H1 (cell line): ENCODE data around the gene TAF12. TPM values are rescaled to one million over a fixed set of nuclear protein-coding genes. Genes with fewer than 3 reads are reported as not detected.

Experiments
- ASH2L ChIP-seq: fragments of 200-600, 300-600 bp; sonication (generic); IDR thresholded peaks from one replicate; pipeline ENCODE4 v1.7.1; 2017; ENCODE audit warnings: low read length
- EZH2 ChIP-seq: fragments of 200-600 bp; sonication (generic); IDR thresholded peaks from 2 replicates; pipeline ENCODE4 v1.7.1; 2012; ENCODE audit warnings: low read depth, mild to moderate bottlenecking, moderate library complexity, low read length, inconsistent platforms; ENCODE audit not compliant: severe bottlenecking
- HDAC2 ChIP-seq, 2 experiments: fragments of 300-600 bp in 1 of 2; sonication (generic) in 1 of 2; IDR thresholded peaks; 2 replicates each; pipeline ENCODE4 v1.6.1; 2011 to 2012; ENCODE audit warnings: low read depth in 2 of 2, low read length in 2 of 2, mild to moderate bottlenecking in 2 of 2, moderate library complexity in 2 of 2, borderline replicate concordance in 1 of 2, inconsistent platforms in 1 of 2
- KDM4A ChIP-seq: IDR thresholded peaks from one replicate; pipeline ENCODE4 v1.7.1; 2012; ENCODE audit warnings: low read depth, mild to moderate bottlenecking, moderate library complexity, low read length, inconsistent platforms; ENCODE audit not compliant: severe bottlenecking
- polyA plus RNA-seq, 7 experiments: library from polyadenylated mRNA; depleted of rRNA in 3 of 7; stranded (reverse) in 5 of 7; unstranded in 2 of 7; fragments of >200 nt in 5 of 7; fragments of 200-250 nt in 2 of 7; gene quantifications; 1 replicate in 5 of 7; 2 replicates in 1 of 7; 4 replicates in 1 of 7; pipeline versions ENCODE4 v1.2.1 to v1.2.3, GENCODE V29; 2011 to 2013; ENCODE audit warnings: missing spikeins in 2 of 7, mixed read lengths in 2 of 7
- total RNA-seq: library from RNA; stranded (reverse); fragmentation: NEBNext Ultra II Directional; extraction: Animal tissue kit (Norgen Biotek cat#: 25700); gene quantifications from 2 replicates; pipeline ENCODE4 v1.2.1, GENCODE V29; 2021

The TAF12 gene
- total and polyA plus RNA-seq, 2 of the 8 experiments (the other 6 are each of a cell fraction or from before 2014, with no cell fraction given) = 25.1 to 27.2 TPM

DNA sequence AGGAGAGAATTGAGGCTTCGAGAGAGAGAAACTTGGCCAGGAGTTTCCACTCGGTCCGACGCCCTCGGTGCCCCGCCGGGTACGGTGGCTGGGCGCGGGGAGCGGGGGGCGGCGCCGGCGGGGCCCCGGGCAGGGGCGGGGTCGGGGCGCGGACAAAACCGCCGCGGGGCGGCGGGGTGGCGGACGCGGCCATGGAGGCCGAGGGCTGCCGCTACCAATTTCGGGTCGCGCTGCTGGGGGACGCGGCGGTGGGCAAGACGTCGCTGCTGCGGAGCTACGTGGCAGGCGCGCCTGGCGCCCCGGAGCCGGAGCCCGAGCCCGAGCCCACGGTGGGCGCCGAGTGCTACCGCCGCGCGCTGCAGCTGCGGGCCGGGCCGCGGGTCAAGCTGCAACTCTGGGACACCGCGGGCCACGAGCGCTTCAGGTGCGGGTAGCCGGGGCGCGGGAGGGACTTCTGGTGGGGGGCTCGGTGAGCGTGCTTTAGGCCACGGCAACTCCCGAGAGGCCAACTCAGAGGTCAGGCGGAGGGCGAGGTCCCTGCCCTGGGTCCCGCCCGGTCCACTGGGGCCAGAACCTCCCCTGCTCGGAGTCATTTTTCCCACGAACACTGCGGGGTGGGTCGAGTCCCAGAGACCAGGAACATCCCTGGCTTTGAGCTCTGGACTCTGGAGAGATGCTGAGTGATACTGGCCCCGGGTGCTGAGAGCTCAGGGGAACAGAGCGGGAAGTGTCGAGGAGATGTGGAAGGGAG lies 50.4 kb downstream of the TAF12 start (continued):
- TF ChIP-seq EZH2 (no peak), ASH2L (peak; percentile 51), KDM4A (peak; percentile 51), HDAC2 (IDR thresholded peaks at IDR 0.05; ENCODE audit: borderline replicate concordance in 1 of 2, low read depth in 2 of 2, low read length in 2 of 2) (no peak)
